TTC549 (cell line): ENCODE results near the gene PCED1B.
"Not testable (repeated sequence)": the region's sequence is repeated elsewhere in the genome, so short reads cannot be mapped to it uniquely, and the experiment has no call there.

ENCODE experiments used
- FAIRE-seq: peaks from 2 replicates; lab custom pipeline; 2012; peaks lifted over from hg19 to GRCh38; lab: Jason Lieb, UNC

PCED1B gene

DNA sequence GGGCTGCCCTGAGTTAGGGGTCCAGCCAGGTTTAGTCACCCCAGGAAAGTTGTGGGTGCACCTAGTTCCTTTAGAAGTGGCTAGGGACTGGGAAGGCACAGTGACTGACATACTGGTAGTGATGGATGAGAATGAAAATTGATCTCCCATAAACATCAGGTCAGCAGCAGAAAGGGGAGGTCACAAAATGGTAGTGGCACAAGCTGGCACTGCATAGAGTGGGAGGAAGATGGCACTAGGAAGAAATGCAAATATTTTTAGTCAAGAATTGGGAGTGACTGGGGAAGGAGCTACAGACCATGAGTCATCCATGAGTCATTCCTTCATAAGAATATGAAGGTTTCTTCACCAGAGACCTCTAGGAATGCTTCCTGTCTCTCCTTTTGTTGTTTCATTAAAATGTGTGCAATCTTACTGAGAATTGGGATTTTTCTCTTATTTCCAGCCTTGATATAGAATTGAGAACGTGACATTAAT is 198.6 kb downstream of the PCED1B start:
- no peak for FAIRE-seq

DNA sequence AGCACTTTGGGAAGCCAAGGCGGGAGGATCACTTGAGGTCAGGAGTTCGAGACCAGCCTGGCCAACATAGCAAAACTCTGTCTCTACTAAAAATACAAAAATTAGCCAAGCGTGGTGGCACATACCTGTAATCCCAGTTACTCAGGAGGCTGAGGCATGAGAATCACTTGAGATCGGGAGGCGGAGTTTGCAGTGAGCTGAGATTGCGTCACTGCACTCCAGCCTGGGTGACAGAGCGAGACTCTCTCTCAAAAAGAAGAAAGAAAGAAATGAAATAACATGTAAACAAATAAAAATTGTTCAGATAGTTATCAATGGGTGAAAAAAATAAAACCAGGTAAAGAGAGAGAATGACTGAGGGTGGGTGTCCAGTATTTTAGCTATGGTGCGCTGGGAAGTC is 200.3 kb downstream of the PCED1B start:
- not testable (repeated sequence) for FAIRE-seq

DNA sequence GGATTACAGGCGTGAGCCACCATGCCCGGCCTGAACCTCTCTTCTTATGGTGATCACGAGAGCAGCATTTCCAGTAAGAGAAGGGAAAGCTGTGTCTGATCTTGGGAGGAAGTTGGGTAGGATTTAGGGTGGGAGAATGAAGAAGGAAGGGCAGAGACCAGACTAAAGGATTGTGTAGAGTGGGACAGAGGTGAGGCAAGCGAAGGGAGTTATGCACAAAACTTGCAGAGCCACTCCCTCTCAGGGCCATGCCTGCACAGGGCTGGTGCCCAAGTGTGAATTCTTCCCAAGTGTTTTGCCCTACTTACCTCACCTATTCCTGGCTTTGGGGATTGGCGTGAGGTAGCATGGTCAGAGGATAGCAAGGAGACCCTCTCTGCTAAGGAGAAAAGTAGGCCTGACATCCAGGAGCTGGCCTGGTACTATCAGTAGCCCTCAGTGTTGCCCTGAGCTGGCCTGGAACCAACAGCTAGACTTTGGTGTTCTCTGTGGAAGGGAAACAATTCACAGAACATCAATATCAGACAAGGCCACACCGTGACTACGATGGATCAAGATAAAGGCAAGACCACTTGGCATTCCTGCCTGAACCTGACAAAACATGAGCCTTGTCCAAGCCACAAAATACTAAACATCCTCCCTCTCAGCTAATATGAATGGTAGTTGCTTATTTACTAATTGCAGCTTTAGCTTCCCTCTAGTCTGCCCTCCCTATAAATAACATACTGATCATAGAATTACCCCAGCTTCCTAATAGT is 201.3 kb downstream of the PCED1B start:
- FAIRE-seq, result no peak

DNA sequence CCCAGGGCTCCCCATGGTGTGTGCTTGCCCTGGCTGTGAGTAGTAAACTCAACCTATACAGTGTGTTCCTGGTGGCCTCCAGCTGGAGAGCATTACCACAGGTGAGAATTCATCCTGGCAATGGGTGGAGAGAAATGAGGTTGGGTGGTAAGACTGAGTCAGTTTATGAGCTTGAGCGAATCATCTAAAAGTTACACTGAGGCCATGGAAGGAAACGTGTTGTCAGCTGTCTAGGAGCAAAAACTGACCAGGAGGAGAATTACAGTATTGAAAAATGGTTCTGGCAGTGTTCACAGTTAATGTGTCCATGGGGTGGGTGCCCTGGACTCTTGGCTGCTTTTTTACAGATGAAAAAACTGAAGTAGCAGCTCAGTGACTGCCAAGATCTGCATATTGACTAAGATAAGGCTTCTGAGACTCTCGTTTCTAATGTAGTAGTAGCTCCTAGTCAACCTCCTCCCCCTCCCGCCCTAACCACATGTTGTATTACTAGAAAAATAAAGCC is 202.3 kb downstream of the PCED1B start:
- FAIRE-seq, result no peak

DNA sequence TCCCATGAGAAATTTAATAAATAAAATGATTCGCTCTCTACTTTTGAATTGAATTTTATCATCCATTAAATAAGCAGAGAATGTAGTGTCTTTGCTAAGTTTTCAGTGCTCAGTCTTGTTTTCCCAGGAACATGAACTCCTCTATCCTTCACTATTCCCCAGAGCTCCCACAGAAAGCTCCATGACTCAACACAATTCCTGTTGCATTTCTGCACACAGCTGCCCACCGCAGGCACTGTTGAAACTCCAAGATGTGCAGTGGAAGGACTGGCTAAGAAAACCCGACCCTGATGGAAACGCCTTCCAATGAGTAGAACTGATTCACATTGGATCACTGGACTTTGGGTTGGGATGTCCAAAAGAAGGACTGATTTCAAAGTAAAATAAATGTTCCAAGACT is 202.8 kb downstream of the PCED1B start:
- FAIRE-seq, result no peak
